ENCODE measurements around the gene LRRC15. TPM values are rescaled to one million over a fixed set of nuclear protein-coding genes. Genes with fewer than 3 reads are reported as not detected.

The LRRC15 gene
- total and polyA plus RNA-seq, 2 donors (not counting 3 experiments of a cell fraction or from before 2014, with no cell fraction given) = not detected

DNA sequence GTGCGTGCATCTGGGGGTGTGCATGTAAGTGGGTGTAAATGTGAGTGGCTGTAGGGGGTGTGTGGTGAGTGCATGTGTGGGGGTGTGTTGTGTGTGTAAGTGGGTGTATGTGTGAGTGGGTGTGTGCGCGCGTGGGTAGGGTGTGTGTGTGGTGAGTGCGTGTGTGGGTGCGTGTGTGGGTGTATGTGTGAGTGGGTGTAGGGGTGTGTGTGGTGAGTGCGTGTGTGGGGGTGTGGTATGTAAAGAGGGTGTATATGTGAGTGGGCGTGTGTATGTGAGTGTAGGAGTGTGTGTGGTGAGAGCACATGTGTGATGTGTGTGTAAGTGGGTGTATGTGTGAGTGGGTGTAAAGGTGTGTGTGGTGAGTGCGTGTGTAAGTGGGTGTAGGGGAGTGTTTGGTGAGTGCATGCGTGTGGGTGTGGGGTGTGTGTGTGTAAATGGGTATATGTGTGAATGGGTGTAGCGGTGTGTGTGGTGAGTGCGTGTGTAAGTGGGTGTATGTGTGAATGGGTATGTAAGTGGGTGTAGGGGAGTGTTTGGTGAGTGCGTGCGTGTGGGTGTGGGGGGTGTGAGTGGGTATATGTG is 17.5 kb downstream of the LRRC15 start:
- FAIRE-seq (no peak), DNase-seq (ENCODE audit: low read depth, low spot score) (no peak)
- Histone ChIP-seq H3K9me1 (replicated peaks; ENCODE audit: control insufficient read depth, extremely low read depth, insufficient read depth, low read length) (no peaks in the 10 kb centered on the region), H3K9ac (replicated peaks; ENCODE audit: extremely low read depth, insufficient read depth, low read length) (no peak overlapping the region), H2AFZ (ENCODE audit: low read depth, low read length) (no peak overlapping the region), H3K4me3 (replicated peaks in 1 of 3; ENCODE audit: insufficient read depth in 1 of 3, low read depth in 1 of 3, low read length in 3 of 3) (no peak overlapping the region), H3K27me3 (ENCODE audit: control insufficient read depth in 2 of 2, insufficient read depth in 2 of 2, low read length in 2 of 2) (peaks cover 0 to 2% of the 10 kb centered on the region in 2 experiments), H3K27ac (ENCODE audit: insufficient read depth, low read depth, low read length) (no peak overlapping the region), H3K4me2 (ENCODE audit: insufficient read depth, low read length) (no peak overlapping the region), H3K9me3 (replicated peaks; ENCODE audit: control insufficient read depth, insufficient read depth, low read length) (no peaks in the 10 kb centered on the region), H3K4me1 (ENCODE audit: control insufficient read depth, extremely low read depth, insufficient read depth, low read length) (no peaks in the 10 kb centered on the region), H4K20me1 (replicated peaks; ENCODE audit: control insufficient read depth, extremely low read depth, insufficient read depth, low read length) (no peaks in the 10 kb centered on the region), H3K36me3 (ENCODE audit: control insufficient read depth in 2 of 2, extremely low read depth in 1 of 2, insufficient read depth in 2 of 2, low read length in 2 of 2) (no peaks in the 10 kb centered on the region), H3K79me2 (ENCODE audit: control insufficient read depth, insufficient read depth, low read length) (no peaks in the 10 kb centered on the region)
- ChIA-PET POLR2A (no interaction called here), CTCF (interaction anchor here (1.1 kb wide), 1 partner anchor 13 kb away, joined by 3 read pairs; no protein-coding TSS in a partner anchor)
- TF ChIP-seq GATA2 (IDR thresholded peaks at IDR 0.05; ENCODE audit: insufficient read depth, insufficient read length, low read depth, low read length) = no peak
- no peak for TF ChIP-seq POLR2A (IDR thresholded peaks at IDR 0.05; ENCODE audit: low read depth, low read length)
- TF ChIP-seq FOS (IDR thresholded peaks at IDR 0.05; ENCODE audit: borderline replicate concordance, insufficient read depth, low read length) = no peak
- TF ChIP-seq, protein P1, sequence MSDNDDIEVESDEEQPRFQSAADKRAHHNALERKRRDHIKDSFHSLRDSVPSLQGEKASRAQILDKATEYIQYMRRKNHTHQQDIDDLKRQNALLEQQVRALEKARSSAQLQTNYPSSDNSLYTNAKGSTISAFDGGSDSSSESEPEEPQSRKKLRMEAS (IDR thresholded peaks at IDR 0.05; ENCODE audit: insufficient read depth, insufficient read length) = no peak
- TF ChIP-seq MYC (IDR thresholded peaks at IDR 0.05; ENCODE audit: low read depth, low read length) = no peak
- TF ChIP-seq, protein P2, sequence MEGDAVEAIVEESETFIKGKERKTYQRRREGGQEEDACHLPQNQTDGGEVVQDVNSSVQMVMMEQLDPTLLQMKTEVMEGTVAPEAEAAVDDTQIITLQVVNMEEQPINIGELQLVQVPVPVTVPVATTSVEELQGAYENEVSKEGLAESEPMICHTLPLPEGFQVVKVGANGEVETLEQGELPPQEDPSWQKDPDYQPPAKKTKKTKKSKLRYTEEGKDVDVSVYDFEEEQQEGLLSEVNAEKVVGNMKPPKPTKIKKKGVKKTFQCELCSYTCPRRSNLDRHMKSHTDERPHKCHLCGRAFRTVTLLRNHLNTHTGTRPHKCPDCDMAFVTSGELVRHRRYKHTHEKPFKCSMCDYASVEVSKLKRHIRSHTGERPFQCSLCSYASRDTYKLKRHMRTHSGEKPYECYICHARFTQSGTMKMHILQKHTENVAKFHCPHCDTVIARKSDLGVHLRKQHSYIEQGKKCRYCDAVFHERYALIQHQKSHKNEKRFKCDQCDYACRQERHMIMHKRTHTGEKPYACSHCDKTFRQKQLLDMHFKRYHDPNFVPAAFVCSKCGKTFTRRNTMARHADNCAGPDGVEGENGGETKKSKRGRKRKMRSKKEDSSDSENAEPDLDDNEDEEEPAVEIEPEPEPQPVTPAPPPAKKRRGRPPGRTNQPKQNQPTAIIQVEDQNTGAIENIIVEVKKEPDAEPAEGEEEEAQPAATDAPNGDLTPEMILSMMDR (IDR thresholded peaks at IDR 0.05; ENCODE audit: extremely low read depth in 1 of 2, insufficient read depth in 1 of 2, low read depth in 1 of 2, low read length in 2 of 2) = no peak
- no peak for TF ChIP-seq EZH2 (IDR thresholded peaks at IDR 0.05; ENCODE audit: borderline replicate concordance, low read depth, low read length, severe bottlenecking)
- TF ChIP-seq POLR2AphosphoS5 (IDR thresholded peaks at IDR 0.05; ENCODE audit: insufficient read depth, low read depth, low read length) = no peak
- TF ChIP-seq JUN (IDR thresholded peaks at IDR 0.05; ENCODE audit: borderline replicate concordance, insufficient read depth, insufficient read length, low read depth) = no peak
- no TSS peak for BruUV-seq (replicated peaks)
- intact Hi-C loops (cut with micrococcal nuclease) (no loop called here), dilution Hi-C loops (cut with MboI; ENCODE audit: extremely low pct_ligation_motif_present, low sequenced_read_pairs) (no loop called here)
